Measurements from ENCODE around the gene CDK14. TPM values are rescaled to one million over a fixed set of nuclear protein-coding genes. Genes with fewer than 3 reads are reported as not detected.

The CDK14 gene
- polyA plus RNA-seq, 1 donor: 9.7 TPM

- 40% methylated on average over 4 of the region's 10 CpGs for WGBS (ENCODE audit: insufficient coverage, low lambda C conversion rate)
- no peak overlapping the region for H3K27ac ChIP-seq (ENCODE audit: low read length)
- no peak for DNase-seq
- H3K36me3 ChIP-seq (ENCODE audit: control insufficient read depth, insufficient read depth, low read length): no peaks in the 10 kb centered on the region
- no peaks in the 10 kb centered on the region for H3K9me3 ChIP-seq (ENCODE audit: control insufficient read depth, low read depth, low read length)
- H3K4me1 ChIP-seq (ENCODE audit: control insufficient read depth, insufficient read depth, low read length): no peaks in the 10 kb centered on the region
- no peaks in the 10 kb centered on the region for H3K27me3 ChIP-seq (ENCODE audit: control insufficient read depth, insufficient read depth, low read length)
- no peak overlapping the region for H3K4me3 ChIP-seq (ENCODE audit: low read length)
Observed at GRCh38 chr7:90677486-90678404, 81.6 kb downstream of the CDK14 start.

GRCh38 chr7:90678986-90679385, 82.9 kb downstream of the CDK14 start:
- Histone ChIP-seq H3K27ac (ENCODE audit: low read length) (no peak overlapping the region), H3K36me3 (ENCODE audit: control insufficient read depth, insufficient read depth, low read length) (no peaks in the 10 kb centered on the region), H3K27me3 (ENCODE audit: control insufficient read depth, insufficient read depth, low read length) (no peaks in the 10 kb centered on the region), H3K9me3 (ENCODE audit: control insufficient read depth, low read depth, low read length) (no peaks in the 10 kb centered on the region), H3K4me1 (ENCODE audit: control insufficient read depth, insufficient read depth, low read length) (no peaks in the 10 kb centered on the region), H3K4me3 (ENCODE audit: low read length) (no peak overlapping the region)
- no peak for DNase-seq
- no CpG with 5 or more reads among the region's 3 CpGs for WGBS (ENCODE audit: insufficient coverage, low lambda C conversion rate)

- Histone ChIP-seq H3K27me3 (ENCODE audit: control insufficient read depth, insufficient read depth, low read length) (no peaks in the 10 kb centered on the region), H3K4me1 (ENCODE audit: control insufficient read depth, insufficient read depth, low read length) (no peaks in the 10 kb centered on the region), H3K9me3 (ENCODE audit: control insufficient read depth, low read depth, low read length) (no peaks in the 10 kb centered on the region), H3K27ac (ENCODE audit: low read length) (no peak overlapping the region), H3K4me3 (ENCODE audit: low read length) (no peak overlapping the region), H3K36me3 (ENCODE audit: control insufficient read depth, insufficient read depth, low read length) (no peaks in the 10 kb centered on the region)
- WGBS (ENCODE audit: insufficient coverage, low lambda C conversion rate): 100% methylated on average over 4 of the region's 4 CpGs
- DNase-seq: no peak
Observed at GRCh38 chr7:90680484-90680883, 84.4 kb downstream of the CDK14 start.

GRCh38 chr7:90681336-90682022, 85.4 kb downstream of the CDK14 start:
- Histone ChIP-seq H3K27me3 (ENCODE audit: control insufficient read depth, insufficient read depth, low read length) (no peaks in the 10 kb centered on the region), H3K36me3 (ENCODE audit: control insufficient read depth, insufficient read depth, low read length) (no peaks in the 10 kb centered on the region), H3K4me3 (ENCODE audit: low read length) (no peak overlapping the region), H3K9me3 (ENCODE audit: control insufficient read depth, low read depth, low read length) (no peaks in the 10 kb centered on the region), H3K4me1 (ENCODE audit: control insufficient read depth, insufficient read depth, low read length) (no peaks in the 10 kb centered on the region), H3K27ac (ENCODE audit: low read length) (no peak overlapping the region)
- no CpG with 5 or more reads among the region's 2 CpGs for WGBS (ENCODE audit: insufficient coverage, low lambda C conversion rate)
- DNase-seq: no peak

- no peaks in the 10 kb centered on the region for H3K36me3 ChIP-seq (ENCODE audit: control insufficient read depth, insufficient read depth, low read length)
- WGBS (ENCODE audit: insufficient coverage, low lambda C conversion rate): 78% methylated on average over 1 of the region's 2 CpGs
- H3K4me1 ChIP-seq (ENCODE audit: control insufficient read depth, insufficient read depth, low read length): no peaks in the 10 kb centered on the region
- H3K27ac ChIP-seq (ENCODE audit: low read length): no peak overlapping the region
- H3K27me3 ChIP-seq (ENCODE audit: control insufficient read depth, insufficient read depth, low read length): no peaks in the 10 kb centered on the region
- DNase-seq: no peak
- H3K4me3 ChIP-seq (ENCODE audit: low read length): no peak overlapping the region
- H3K9me3 ChIP-seq (ENCODE audit: control insufficient read depth, low read depth, low read length): no peaks in the 10 kb centered on the region
Observed at GRCh38 chr7:90686146-90686545, 90.0 kb downstream of the CDK14 start.

- no CpG with 5 or more reads among the region's 1 CpG for WGBS (ENCODE audit: insufficient coverage, low lambda C conversion rate)
- Histone ChIP-seq H3K4me1 (ENCODE audit: control insufficient read depth, insufficient read depth, low read length) (no peaks in the 10 kb centered on the region), H3K9me3 (ENCODE audit: control insufficient read depth, low read depth, low read length) (no peaks in the 10 kb centered on the region), H3K36me3 (ENCODE audit: control insufficient read depth, insufficient read depth, low read length) (no peaks in the 10 kb centered on the region), H3K27ac (ENCODE audit: low read length) (no peak overlapping the region), H3K4me3 (ENCODE audit: low read length) (no peak overlapping the region), H3K27me3 (ENCODE audit: control insufficient read depth, insufficient read depth, low read length) (no peaks in the 10 kb centered on the region)
- DNase-seq: no peak
Observed at GRCh38 chr7:90688810-90689209, 92.7 kb downstream of the CDK14 start.

GRCh38 chr7:90689260-90689659, 93.1 kb downstream of the CDK14 start:
- H3K4me3 ChIP-seq (ENCODE audit: low read length): no peak overlapping the region
- H3K27ac ChIP-seq (ENCODE audit: low read length): no peak overlapping the region
- no peaks in the 10 kb centered on the region for H3K36me3 ChIP-seq (ENCODE audit: control insufficient read depth, insufficient read depth, low read length)
- no CpG with 5 or more reads among the region's 1 CpG for WGBS (ENCODE audit: insufficient coverage, low lambda C conversion rate)
- no peaks in the 10 kb centered on the region for H3K27me3 ChIP-seq (ENCODE audit: control insufficient read depth, insufficient read depth, low read length)
- no peaks in the 10 kb centered on the region for H3K4me1 ChIP-seq (ENCODE audit: control insufficient read depth, insufficient read depth, low read length)
- no peak for DNase-seq
- H3K9me3 ChIP-seq (ENCODE audit: control insufficient read depth, low read depth, low read length): no peaks in the 10 kb centered on the region

GRCh38 chr7:90690159-90690858, 94.2 kb downstream of the CDK14 start:
- H3K4me1 ChIP-seq (ENCODE audit: control insufficient read depth, insufficient read depth, low read length): no peaks in the 10 kb centered on the region
- no peaks in the 10 kb centered on the region for H3K27me3 ChIP-seq (ENCODE audit: control insufficient read depth, insufficient read depth, low read length)
- 83% methylated on average over 1 of the region's 3 CpGs for WGBS (ENCODE audit: insufficient coverage, low lambda C conversion rate)
- no peak overlapping the region for H3K27ac ChIP-seq (ENCODE audit: low read length)
- DNase-seq: no peak
- H3K9me3 ChIP-seq (ENCODE audit: control insufficient read depth, low read depth, low read length): no peaks in the 10 kb centered on the region
- no peaks in the 10 kb centered on the region for H3K36me3 ChIP-seq (ENCODE audit: control insufficient read depth, insufficient read depth, low read length)
- H3K4me3 ChIP-seq (ENCODE audit: low read length): no peak overlapping the region

- no peak for DNase-seq
- H3K36me3 ChIP-seq (ENCODE audit: control insufficient read depth, insufficient read depth, low read length): no peaks in the 10 kb centered on the region
- no CpG with 5 or more reads among the region's 3 CpGs for WGBS (ENCODE audit: insufficient coverage, low lambda C conversion rate)
- no peaks in the 10 kb centered on the region for H3K27me3 ChIP-seq (ENCODE audit: control insufficient read depth, insufficient read depth, low read length)
- H3K27ac ChIP-seq (ENCODE audit: low read length): no peak overlapping the region
- no peak overlapping the region for H3K4me3 ChIP-seq (ENCODE audit: low read length)
- H3K4me1 ChIP-seq (ENCODE audit: control insufficient read depth, insufficient read depth, low read length): no peaks in the 10 kb centered on the region
- H3K9me3 ChIP-seq (ENCODE audit: control insufficient read depth, low read depth, low read length): no peaks in the 10 kb centered on the region
Observed at GRCh38 chr7:90692396-90692795, 96.3 kb downstream of the CDK14 start.

- no peak overlapping the region for H3K27ac ChIP-seq (ENCODE audit: low read length)
- no peak for DNase-seq
- no peaks in the 10 kb centered on the region for H3K9me3 ChIP-seq (ENCODE audit: control insufficient read depth, low read depth, low read length)
- H3K4me1 ChIP-seq (ENCODE audit: control insufficient read depth, insufficient read depth, low read length): no peaks in the 10 kb centered on the region
- WGBS (ENCODE audit: insufficient coverage, low lambda C conversion rate): 80% methylated on average over 1 of the region's 1 CpG
- H3K36me3 ChIP-seq (ENCODE audit: control insufficient read depth, insufficient read depth, low read length): no peaks in the 10 kb centered on the region
- H3K4me3 ChIP-seq (ENCODE audit: low read length): no peak overlapping the region
- H3K27me3 ChIP-seq (ENCODE audit: control insufficient read depth, insufficient read depth, low read length): no peaks in the 10 kb centered on the region
Observed at GRCh38 chr7:90692947-90693346, 96.8 kb downstream of the CDK14 start.

Measured in large intestine (tissue), 3 donors.